Adrenal gland (tissue), 12 donors: Measurements from ENCODE around the gene SNX5. TPM values are rescaled to one million over a fixed set of nuclear protein-coding genes. Genes with fewer than 3 reads are reported as not detected.

Experiments
- DNase-seq, 7 donors: peaks; one replicate each; pipeline ENCODE4 v3.0.0-alpha.2; 2019 to 2020
- H3K27ac ChIP-seq, 5 donors: fragments of 200-600 bp; sonication (generic) in 4 of 5; 1 replicate in 3 of 5; 2 replicates in 2 of 5; pipeline versions ENCODE4 v1.5.1 to v1.8.0; 2016 to 2020; ENCODE audit warnings: mild to moderate bottlenecking in 1 of 5
- H3K27me3 ChIP-seq: fragments of 200-600 bp; 2 replicates; pipeline ENCODE4 v1.8.0; 2021
- H3K36me3 ChIP-seq, 2 donors: fragments of 200-600 bp; replicated peaks in 1 of 2; 1 replicate in 1 of 2; 2 replicates in 1 of 2; pipeline versions ENCODE4 v1.5.1 to v1.8.0; 2018 to 2022
- H3K4me1 ChIP-seq, 2 donors: fragments of 200-600 bp; replicated peaks in 1 of 2; 1 replicate in 1 of 2; 2 replicates in 1 of 2; pipeline versions ENCODE4 v1.5.1 to v1.8.0; 2018 to 2021
- H3K4me3 ChIP-seq, 4 donors: fragments of 200-600 bp; sonication (generic) in 3 of 4; one replicate each; pipeline ENCODE4 v1.5.1; 2016 to 2018
- H3K9me3 ChIP-seq, 3 donors: fragments of 200-600 bp; sonication (generic) in 1 of 3; replicated peaks in 1 of 3; 1 replicate in 2 of 3; 2 replicates in 1 of 3; pipeline versions ENCODE4 v1.5.1 to v1.8.0; 2016 to 2021
- CTCF ChIP-seq, 6 experiments: fragments of 450-650 bp in 4 of 6; fragments of 200-600 bp in 2 of 6; sonication (generic) in 1 of 6; IDR thresholded peaks; 1 replicate in 5 of 6; 2 replicates in 1 of 6; pipeline versions ENCODE4 v1.5.1 to v1.8.0; 2016 to 2021; ENCODE audit warnings: antibody characterized with exemption in 6 of 6, mild to moderate bottlenecking in 2 of 6, moderate library complexity in 1 of 6
- POLR2A ChIP-seq, 2 donors: fragments of 450-650 bp; IDR thresholded peaks; one replicate each; pipeline ENCODE4 v1.6.1; 2017; ENCODE audit warnings: antibody characterized with exemption in 2 of 2, mild to moderate bottlenecking in 2 of 2, moderate library complexity in 1 of 2
- WGBS, 4 donors: extraction: QIAGEN DNeasy Blood & Tissue Kit in 2 of 4; methylation state at CpG; one replicate each; pipeline versions ENCODE4 v1.1.5 to v1.1.7; 2013 to 2017; 5-methylcytosine and 5-hydroxymethylcytosine counted together
- intact Hi-C, 2 donors: fragments of 100-400 bp; cut with DNase I; formaldehyde crosslinking; loops; one replicate each; pipeline versions ENCODE4 v1.14.1 to v1.15.0; 2022 to 2023
- polyA plus RNA-seq, 3 donors: library from polyadenylated mRNA; stranded (reverse); fragments of 200-250 nt in 2 of 3; fragments of 350-450 nt in 1 of 3; fragmentation: Illumina TruSeq in 1 of 3; extraction: RNeasy Lipid Tissue Mini Kit (QIAGEN cat#74804) in 1 of 3; gene quantifications; one replicate each; pipeline ENCODE4 v1.2.3, GENCODE V29; 2013 to 2014
- total RNA-seq, 9 donors: library from RNA; depleted of rRNA in 4 of 9; stranded (reverse); fragments of >200 nt in 4 of 9; fragments of 120-200 nt in 1 of 9; fragmentation: NEBNext Ultra II Directional in 1 of 9; extraction: Animal tissue kit (Norgen Biotek cat#: 25700) in 1 of 9; gene quantifications; one replicate each; pipeline versions ENCODE4 v1.1.0 to v1.2.4, GENCODE V29; 2013 to 2023
- donor health status: healthy with polysubstance abuse.
- donor health status: Bipolar disorder and iron deficiency.
- donor health status: DM: yes; HTN: yes; CAD: no.
- donor health status: DM: no; HTN: no; CAD: no.
- donor health status: DM: no; HTN: no; CAD: no.
- donor health status: DM: yes; HTN: yes; CAD: no.

Gene SNX5
- total and polyA plus RNA-seq, 12 donors = 103 to 201 (median 144) TPM

DNA sequence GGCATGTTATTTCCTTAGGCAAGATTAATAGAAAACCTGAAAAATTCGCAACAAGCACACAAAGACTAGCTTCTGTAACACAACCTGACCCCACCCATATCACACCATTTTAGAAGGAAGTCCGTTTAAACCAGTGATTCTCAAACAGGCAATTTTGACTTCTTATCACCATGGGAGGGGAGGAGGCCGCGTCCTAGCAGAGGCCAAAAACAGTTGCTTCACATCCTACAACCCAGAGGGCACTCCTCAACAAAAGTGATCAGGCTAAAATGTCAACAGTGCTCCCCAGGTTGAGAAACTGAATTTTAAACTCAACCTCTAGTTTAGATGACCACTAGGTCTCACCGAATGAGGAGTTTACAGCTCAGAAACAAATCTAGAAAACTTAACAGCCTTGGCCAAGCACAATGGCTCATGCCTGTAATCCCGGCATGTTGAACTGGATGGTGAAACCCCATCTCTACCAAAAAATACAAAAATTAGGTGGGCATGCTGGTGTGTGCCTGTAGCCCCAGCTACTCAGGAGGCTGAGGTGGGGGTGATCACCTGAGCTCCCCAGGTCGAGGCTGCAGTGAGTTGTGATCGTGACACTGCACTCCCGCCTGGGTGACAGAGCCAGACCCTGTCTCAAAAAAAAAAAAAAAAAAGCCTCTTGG, 3.4 kb downstream of the SNX5 start:
- peak overlapping the region in 4 of 5 donors; percentile 59 to 99 (median 95) for H3K27ac ChIP-seq
- intact Hi-C loops = no loop called here

DNA sequence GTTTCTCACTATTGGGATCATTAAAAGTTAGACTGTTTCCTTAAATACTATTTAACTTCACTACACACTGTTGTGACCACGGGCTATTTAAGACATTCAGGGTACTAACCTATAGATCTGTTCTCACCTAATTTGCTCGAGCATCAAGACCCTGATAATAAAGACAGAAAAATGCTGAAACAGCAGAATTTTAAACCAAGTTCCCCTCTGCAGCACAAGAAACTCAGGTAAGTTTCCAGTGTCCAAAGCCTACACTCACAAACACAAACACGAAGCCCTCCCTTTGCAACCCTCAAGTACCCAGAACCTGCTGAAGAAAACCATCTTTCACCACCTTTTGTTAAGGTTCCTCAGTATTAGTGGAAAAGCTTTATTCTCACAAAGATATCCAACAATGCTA, 4.0 kb downstream of the SNX5 start:
- no peak for TF ChIP-seq CTCF (IDR thresholded peaks at IDR 0.05)
- no peak for TF ChIP-seq POLR2A (IDR thresholded peaks at IDR 0.05)
- no peaks in the 10 kb centered on the region for H3K27me3 ChIP-seq
- intact Hi-C loops = no loop called here
- no peaks in the 10 kb centered on the region for H3K36me3 ChIP-seq
- no peak for DNase-seq
- peak overlapping the region in 3 of 5 donors; percentile 59 to 99 (median 96) for H3K27ac ChIP-seq
- WGBS, 4 donors = 77 to 86% (median 82%) methylated on average over 3 of the region's 3 CpGs
- no peak overlapping the region for H3K4me3 ChIP-seq
- H3K9me3 ChIP-seq = no peaks in the 10 kb centered on the region
- H3K4me1 ChIP-seq = peaks cover 39 to 70% of the 10 kb centered on the region in 2 donors

More for the DNA sequence above, 3.4 kb downstream of the SNX5 start:
- WGBS, 4 donors = 50 to 75% (median 57%) methylated on average over 9 of the region's 9 CpGs
- H3K27me3 ChIP-seq = no peaks in the 10 kb centered on the region
- H3K9me3 ChIP-seq = no peaks in the 10 kb centered on the region
- H3K36me3 ChIP-seq = no peaks in the 10 kb centered on the region
- no peak for DNase-seq
- TF ChIP-seq POLR2A (IDR thresholded peaks at IDR 0.05) (no peak), CTCF (IDR thresholded peaks at IDR 0.05) (no peak)
- H3K4me1 ChIP-seq = peaks cover 42 to 69% of the 10 kb centered on the region in 2 donors
- no peak overlapping the region for H3K4me3 ChIP-seq

GRCh38 chr20:17964073-17964472, 4.5 kb downstream of the SNX5 start:
- Histone ChIP-seq H3K4me1 (peaks cover 44 to 75% of the 10 kb centered on the region in 2 donors), H3K9me3 (no peaks in the 10 kb centered on the region), H3K4me3 (no peak overlapping the region), H3K27ac (peak overlapping the region in 4 of 5 donors; percentile 70 to 99 (median 79)), H3K27me3 (no peaks in the 10 kb centered on the region), H3K36me3 (no peaks in the 10 kb centered on the region)
- intact Hi-C loops = no loop called here
- no peak for DNase-seq
- TF ChIP-seq POLR2A (IDR thresholded peaks at IDR 0.05) (no peak), CTCF (IDR thresholded peaks at IDR 0.05) (no peak)
- 80 to 97% (median 88%) methylated on average over 1 of the region's 1 CpG for WGBS, 4 donors

DNA sequence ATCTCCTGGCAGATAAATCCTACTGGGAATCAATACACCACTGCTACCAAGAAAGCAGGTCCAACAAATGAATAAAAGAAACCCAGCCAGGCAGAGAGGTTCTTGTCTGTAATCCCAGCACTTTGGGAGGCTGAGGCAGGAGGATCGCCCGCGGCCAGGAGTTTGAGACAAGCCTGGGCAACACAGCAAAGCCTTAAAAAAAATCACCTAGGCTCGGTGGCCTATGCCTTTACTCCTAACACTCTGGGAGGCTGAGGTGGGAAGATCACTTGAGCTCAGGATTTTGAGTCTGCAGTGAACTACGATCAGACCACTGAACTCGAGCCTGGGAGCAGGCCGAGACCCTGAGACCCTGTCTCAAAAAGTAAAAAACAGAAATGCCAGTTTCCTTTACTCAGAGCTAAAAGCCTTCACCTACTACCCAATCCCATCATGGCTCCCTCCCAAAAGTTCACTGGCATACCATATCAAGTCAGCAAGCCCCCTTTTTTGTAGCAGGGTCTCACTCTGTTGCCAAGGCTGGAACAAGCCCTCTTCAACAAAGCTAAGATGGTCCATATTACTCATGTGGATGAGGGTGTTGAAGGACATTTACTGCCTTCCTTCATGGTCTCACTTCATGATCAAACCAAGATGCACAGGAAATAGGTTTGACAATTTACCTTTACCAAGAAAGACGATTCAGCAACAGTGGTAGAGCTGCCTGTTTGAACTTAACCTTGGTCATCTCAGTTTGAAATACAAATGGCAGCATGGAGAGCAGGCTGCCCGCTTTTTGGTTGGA, 5.3 kb downstream of the SNX5 start:
- H3K27ac ChIP-seq = peak overlapping the region; percentile 70 to 99 (median 79)
- DNase-seq = no peak
- H3K4me3 ChIP-seq = no peak overlapping the region
- 76 to 83% (median 79%) methylated on average over 9 of the region's 9 CpGs for WGBS, 4 donors
- no peaks in the 10 kb centered on the region for H3K9me3 ChIP-seq
- no peaks in the 10 kb centered on the region for H3K27me3 ChIP-seq
- no peak for TF ChIP-seq CTCF (IDR thresholded peaks at IDR 0.05)
- no peak for TF ChIP-seq POLR2A (IDR thresholded peaks at IDR 0.05)
- H3K36me3 ChIP-seq = no peaks in the 10 kb centered on the region
- intact Hi-C loops = no loop called here
- peaks cover 52 to 83% of the 10 kb centered on the region in 2 donors for H3K4me1 ChIP-seq
